Left ventricle myocardium inferior (tissue), 1 donor: ENCODE results near the gene PAPOLG. TPM values are rescaled to one million over a fixed set of nuclear protein-coding genes. Genes with fewer than 3 reads are reported as not detected.

Source experiments
- DNase-seq: peaks from one replicate; pipeline ENCODE4 v3.0.0-alpha.2; 2020
- H3K27ac ChIP-seq: fragments of 200-600 bp; replicated peaks from 2 replicates; pipeline ENCODE4 v1.8.0; 2021
- H3K27me3 ChIP-seq: fragments of 200-600 bp; 2 replicates; pipeline ENCODE4 v1.8.0; 2021; ENCODE audit warnings: low read depth
- H3K36me3 ChIP-seq: fragments of 200-600 bp; 2 replicates; pipeline ENCODE4 v1.8.0; 2021
- H3K4me1 ChIP-seq: fragments of 200-600 bp; 2 replicates; pipeline ENCODE4 v1.8.0; 2021
- H3K4me3 ChIP-seq: fragments of 200-600 bp; 2 replicates; pipeline ENCODE4 v1.8.0; 2021; ENCODE audit warnings: mild to moderate bottlenecking, moderate library complexity
- H3K9me3 ChIP-seq: fragments of 200-600 bp; replicated peaks from 2 replicates; pipeline ENCODE4 v1.8.0; 2021
- intact Hi-C: fragments of 100-400 bp; cut with micrococcal nuclease; formaldehyde crosslinking; loops from one replicate; pipeline ENCODE4 v1.11.0; 2022
- total RNA-seq: library from RNA; stranded (reverse); fragmentation: NEBNext Ultra II Directional; extraction: Animal tissue kit (Norgen Biotek cat#: 25700); gene quantifications from one replicate; pipeline ENCODE4 v1.2.1, GENCODE V29; 2021
- TF ChIP-seq, protein P1 (sequence below): fragments of 200-600 bp; IDR thresholded peaks from 2 replicates; pipeline ENCODE4 v1.8.0; 2021; ENCODE audit warnings: antibody characterized with exemption, mild to moderate bottlenecking, borderline replicate concordance
- donor health status: DM: no; HTN: yes; CAD: no; lungs with severe emphysema.

The PAPOLG gene
- total RNA-seq, 1 donor from 2014 or later, result 6.9 TPM

DNA sequence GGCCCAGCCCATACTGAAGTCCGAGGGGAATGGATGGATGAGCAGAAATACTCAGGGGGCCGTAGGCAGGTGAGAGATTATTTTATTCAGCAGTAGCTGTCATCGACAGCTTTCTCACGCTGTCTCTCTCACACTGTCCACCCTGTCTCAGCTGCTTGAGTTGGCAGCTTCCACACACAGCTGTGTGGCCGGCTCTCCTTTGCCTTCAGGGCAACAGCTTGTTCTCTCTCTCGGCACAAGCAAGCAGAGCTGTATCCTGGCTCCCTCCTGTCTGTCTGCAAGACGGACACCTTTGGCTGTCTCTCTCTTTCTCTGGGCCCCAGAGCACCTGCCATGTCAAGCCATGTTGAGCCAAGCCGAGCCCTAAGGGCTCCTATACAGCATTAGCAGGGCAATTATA is 9.8 kb upstream of the PAPOLG start:
- DNase-seq, result no peak
- TF ChIP-seq, protein P1, sequence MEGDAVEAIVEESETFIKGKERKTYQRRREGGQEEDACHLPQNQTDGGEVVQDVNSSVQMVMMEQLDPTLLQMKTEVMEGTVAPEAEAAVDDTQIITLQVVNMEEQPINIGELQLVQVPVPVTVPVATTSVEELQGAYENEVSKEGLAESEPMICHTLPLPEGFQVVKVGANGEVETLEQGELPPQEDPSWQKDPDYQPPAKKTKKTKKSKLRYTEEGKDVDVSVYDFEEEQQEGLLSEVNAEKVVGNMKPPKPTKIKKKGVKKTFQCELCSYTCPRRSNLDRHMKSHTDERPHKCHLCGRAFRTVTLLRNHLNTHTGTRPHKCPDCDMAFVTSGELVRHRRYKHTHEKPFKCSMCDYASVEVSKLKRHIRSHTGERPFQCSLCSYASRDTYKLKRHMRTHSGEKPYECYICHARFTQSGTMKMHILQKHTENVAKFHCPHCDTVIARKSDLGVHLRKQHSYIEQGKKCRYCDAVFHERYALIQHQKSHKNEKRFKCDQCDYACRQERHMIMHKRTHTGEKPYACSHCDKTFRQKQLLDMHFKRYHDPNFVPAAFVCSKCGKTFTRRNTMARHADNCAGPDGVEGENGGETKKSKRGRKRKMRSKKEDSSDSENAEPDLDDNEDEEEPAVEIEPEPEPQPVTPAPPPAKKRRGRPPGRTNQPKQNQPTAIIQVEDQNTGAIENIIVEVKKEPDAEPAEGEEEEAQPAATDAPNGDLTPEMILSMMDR, result no peak
- Histone ChIP-seq H3K36me3 (no peaks in the 10 kb centered on the region), H3K27me3 (peaks cover 33% of the 10 kb centered on the region), H3K9me3 (no peaks in the 10 kb centered on the region), H3K4me1 (no peaks in the 10 kb centered on the region), H3K4me3 (no peak overlapping the region), H3K27ac (no peak overlapping the region)
- intact Hi-C loops, result no loop called here

DNA sequence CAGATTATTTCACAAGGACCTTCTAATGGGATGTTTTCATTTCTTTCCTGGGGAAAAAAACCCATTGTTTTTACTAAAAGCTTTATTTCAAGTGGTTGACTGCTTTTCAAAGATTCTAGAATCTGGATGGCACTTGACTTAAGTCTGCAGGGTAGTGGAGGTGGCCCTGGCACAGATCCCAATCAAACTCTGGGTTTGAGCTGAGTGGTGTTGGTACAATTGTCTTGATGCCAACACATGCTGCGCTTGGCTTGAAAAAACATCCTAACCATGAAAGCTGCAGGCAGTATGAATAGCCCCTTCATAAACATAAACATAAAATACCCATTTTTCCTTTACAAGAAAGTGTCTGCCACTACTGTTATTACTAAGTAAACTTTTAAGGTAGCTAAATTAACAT is 3.6 kb downstream of the PAPOLG start:
- intact Hi-C loops, result no loop called here
- no peak for DNase-seq
- no peak overlapping the region for H3K27ac ChIP-seq
- no peaks in the 10 kb centered on the region for H3K27me3 ChIP-seq
- H3K36me3 ChIP-seq, result peaks cover 47% of the 10 kb centered on the region
- TF ChIP-seq, protein P1, result no peak
- H3K9me3 ChIP-seq, result no peaks in the 10 kb centered on the region
- H3K4me1 ChIP-seq, result peaks cover 42% of the 10 kb centered on the region
- no peak overlapping the region for H3K4me3 ChIP-seq

DNA sequence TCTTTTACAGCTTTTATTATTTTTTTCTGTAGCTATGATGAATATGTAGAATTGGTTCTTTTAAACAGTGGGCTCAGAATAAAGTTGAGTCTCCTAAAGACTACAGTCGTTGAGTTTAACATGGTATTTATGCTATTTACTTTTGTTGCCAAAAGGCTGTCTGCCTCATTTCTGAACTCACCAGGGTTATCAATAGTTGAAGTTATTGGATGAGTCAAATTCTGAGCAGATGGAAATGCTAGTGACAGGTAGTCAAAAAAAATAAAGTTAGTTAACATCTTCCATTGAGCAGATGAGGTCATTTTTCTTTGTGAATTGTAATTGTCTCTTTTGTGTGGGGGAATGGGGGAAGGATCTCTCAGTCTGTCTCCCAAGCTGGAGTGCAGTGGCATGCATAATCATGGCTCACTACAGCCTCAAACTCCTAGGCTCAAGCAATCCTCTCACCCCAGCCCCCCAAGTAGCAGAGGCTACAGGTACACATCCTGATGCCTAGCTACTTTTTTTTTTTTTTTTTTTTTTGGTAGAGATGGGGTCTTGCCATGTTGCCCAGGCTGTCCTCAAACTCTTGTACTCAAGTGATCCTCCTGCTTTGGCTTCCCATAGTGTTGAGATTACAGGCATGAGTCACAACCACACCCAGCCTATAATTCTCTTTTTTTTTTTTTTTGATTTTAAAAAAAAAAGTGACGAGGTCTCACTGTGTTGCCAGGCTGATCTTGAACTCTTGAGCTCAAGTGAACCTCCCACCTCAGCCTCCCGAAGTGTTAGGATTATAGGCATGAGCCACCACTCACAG is 8.9 kb downstream of the PAPOLG start:
- no peak for DNase-seq
- Histone ChIP-seq H3K4me1 (peaks cover 1% of the 10 kb centered on the region), H3K9me3 (no peaks in the 10 kb centered on the region), H3K27me3 (no peaks in the 10 kb centered on the region), H3K4me3 (no peak overlapping the region), H3K36me3 (peaks cover 96% of the 10 kb centered on the region), H3K27ac (no peak overlapping the region)
- TF ChIP-seq, protein P1, result no peak
- intact Hi-C loops, result no loop called here

DNA sequence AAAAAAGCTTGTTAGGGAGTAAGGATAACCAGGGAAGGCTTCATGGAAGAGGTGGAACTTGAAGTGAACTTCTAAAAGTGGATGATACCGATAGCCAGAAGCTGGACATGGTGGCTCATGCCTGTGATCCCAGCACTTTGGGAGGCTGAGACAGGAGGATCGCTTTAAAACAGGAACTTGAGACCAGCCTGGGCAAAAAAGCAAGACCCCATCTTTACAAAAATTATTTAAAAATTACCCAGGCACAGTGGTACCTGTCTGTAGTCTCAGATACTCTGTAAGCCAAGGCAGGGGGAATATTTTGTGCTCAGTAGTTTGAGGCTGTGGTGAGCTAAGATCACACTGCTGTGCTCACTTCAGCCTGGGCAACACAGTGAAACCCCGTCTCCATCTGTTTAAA is 10.2 kb downstream of the PAPOLG start:
- TF ChIP-seq, protein P1, result no peak
- Histone ChIP-seq H3K4me3 (no peak overlapping the region), H3K4me1 (no peaks in the 10 kb centered on the region), H3K9me3 (no peaks in the 10 kb centered on the region), H3K36me3 (peaks cover 95% of the 10 kb centered on the region), H3K27me3 (no peaks in the 10 kb centered on the region), H3K27ac (no peak overlapping the region)
- intact Hi-C loops, result no loop called here
- DNase-seq, result no peak

DNA sequence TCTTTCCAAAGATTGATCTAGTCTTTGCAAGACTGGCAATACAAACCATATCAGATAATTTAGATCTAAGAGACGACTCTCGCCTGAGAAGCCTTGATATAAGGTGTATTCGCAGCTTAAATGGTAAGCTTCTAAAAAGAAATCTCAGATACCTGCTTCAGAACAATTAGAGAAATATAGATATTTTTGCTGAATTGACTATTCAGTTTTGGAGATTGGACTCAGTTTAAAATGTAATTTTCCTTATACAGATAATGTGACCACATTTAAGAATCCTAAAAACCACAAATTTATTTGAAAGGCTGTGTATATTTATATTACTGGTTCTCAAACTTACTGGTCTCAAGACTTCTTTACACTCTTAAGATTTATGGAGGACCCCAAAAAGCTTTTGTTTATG is 15.4 kb downstream of the PAPOLG start:
- Histone ChIP-seq H3K36me3 (peaks cover 92% of the 10 kb centered on the region), H3K27ac (no peak overlapping the region), H3K4me1 (no peaks in the 10 kb centered on the region), H3K4me3 (no peak overlapping the region), H3K27me3 (no peaks in the 10 kb centered on the region), H3K9me3 (no peaks in the 10 kb centered on the region)
- DNase-seq, result no peak
- TF ChIP-seq, protein P1, result no peak
- intact Hi-C loops, result no loop called here
